Hepatocyte (in vitro differentiated cells): ENCODE data around the gene KCNQ5. TPM values are rescaled to one million over a fixed set of nuclear protein-coding genes. Genes with fewer than 3 reads are reported as not detected.

Experiments used
- DNase-seq: peaks from one replicate; pipeline ENCODE4 v3.0.0-alpha.2; 2016; ENCODE audit warnings: low spot score
- H2AFZ ChIP-seq: fragments of 200-600 bp; sonication (generic); 2 replicates; pipeline ENCODE4 v1.6.0; 2016; ENCODE audit warnings: antibody characterized with exemption, mild to moderate bottlenecking
- H3K27ac ChIP-seq: fragments of 200-600 bp; sonication (generic); 2 replicates; pipeline ENCODE4 v1.5.1; 2016; ENCODE audit warnings: mild to moderate bottlenecking
- H3K27me3 ChIP-seq: fragments of 200-600 bp; sonication (generic); 2 replicates; pipeline ENCODE4 v1.6.1; 2016
- H3K36me3 ChIP-seq: fragments of 200-600 bp; sonication (generic); replicated peaks from 2 replicates; pipeline ENCODE4 v1.5.1; 2016; ENCODE audit warnings: low read depth; ENCODE audit not compliant: insufficient read depth
- H3K4me1 ChIP-seq: fragments of 200-600 bp; sonication (generic); 2 replicates; pipeline ENCODE4 v1.5.1; 2016; ENCODE audit warnings: mild to moderate bottlenecking, moderate library complexity; ENCODE audit not compliant: insufficient read depth
- H3K4me2 ChIP-seq: fragments of 200-600 bp; sonication (generic); 2 replicates; pipeline ENCODE4 v1.6.0; 2016
- H3K4me3 ChIP-seq: fragments of 200-600 bp; sonication (generic); 2 replicates; pipeline ENCODE4 v1.5.1; 2016; ENCODE audit warnings: mild to moderate bottlenecking
- H3K79me2 ChIP-seq: fragments of 200-600 bp; sonication (generic); 2 replicates; pipeline ENCODE4 v1.6.0; 2017; ENCODE audit warnings: mild to moderate bottlenecking
- H3K9me2 ChIP-seq: fragments of 200-600 bp; sonication (generic); replicated peaks from 2 replicates; pipeline ENCODE4 v1.6.0; 2017; ENCODE audit warnings: mild to moderate bottlenecking; ENCODE audit not compliant: insufficient read depth
- H3K9me3 ChIP-seq: fragments of 200-600 bp; sonication (generic); 2 replicates; pipeline ENCODE4 v1.5.1; 2016; ENCODE audit warnings: low read depth, mild to moderate bottlenecking
- H4K20me1 ChIP-seq: fragments of 200-600 bp; sonication (generic); 2 replicates; pipeline ENCODE4 v1.6.0; 2016; ENCODE audit warnings: mild to moderate bottlenecking; ENCODE audit not compliant: insufficient read depth, poor library complexity, severe bottlenecking
- EZH2 ChIP-seq: fragments of 200-600 bp; sonication (generic); IDR thresholded peaks from 2 replicates; pipeline ENCODE4 v1.6.1; 2016; ENCODE audit warnings: antibody characterized with exemption, mild to moderate bottlenecking, borderline replicate concordance
- EZH2phosphoT487 ChIP-seq: fragments of 200-600 bp; sonication (generic); IDR thresholded peaks from one replicate; pipeline ENCODE4 v1.6.1; 2018; ENCODE audit warnings: antibody characterized with exemption, mild to moderate bottlenecking, low read depth, moderate library complexity; ENCODE audit not compliant: unreplicated experiment, severe bottlenecking
- WGBS: methylation state at CpG from one replicate; pipeline ENCODE4 v1.1.6; 2016; ENCODE audit warnings: low lambda C conversion rate; ENCODE audit errors: missing lambda C conversion rate; 5-methylcytosine and 5-hydroxymethylcytosine counted together
- polyA plus RNA-seq: library from polyadenylated mRNA; unstranded; fragments of >200 nt; fragmentation: Nextera tagmentation; extraction: Ambion mirVana; gene quantifications from 2 replicates; pipeline ENCODE4 v1.2.1, GENCODE V29; 2016
- total RNA-seq: library from RNA; depleted of rRNA; stranded (reverse); fragments of >200 nt; gene quantifications from 2 replicates; pipeline ENCODE4 v1.2.3, GENCODE V29; 2014
- TF ChIP-seq, protein P1 (sequence below): fragments of 200-600 bp; sonication (generic); IDR thresholded peaks from 2 replicates; pipeline ENCODE4 v1.5.1; 2016; ENCODE audit warnings: antibody characterized with exemption, mild to moderate bottlenecking; ENCODE audit not compliant: poor library complexity

Gene KCNQ5
- total and polyA plus RNA-seq, 2 experiments from 2014 or later: 1.6 to 2.0 TPM

DNA sequence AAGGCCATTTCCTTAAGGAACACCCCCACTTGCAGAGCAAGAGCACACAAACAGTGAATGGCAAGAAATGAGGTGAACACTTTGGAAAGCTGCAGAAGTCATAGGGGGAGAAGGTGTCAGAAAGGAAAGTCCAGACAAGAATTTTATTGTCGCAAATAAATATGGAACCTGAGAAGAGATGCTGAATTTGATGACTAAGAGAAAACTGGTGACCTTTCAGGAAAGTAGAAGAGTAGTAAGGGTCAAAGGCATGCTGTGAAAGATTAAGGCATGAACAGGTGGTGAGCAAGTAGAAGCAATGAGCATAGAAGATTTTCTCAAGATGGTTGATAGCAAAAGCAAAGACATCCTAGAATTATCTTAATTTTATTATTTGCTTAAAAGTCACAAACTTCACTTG, 194.2 kb downstream of the KCNQ5 start:
- Histone ChIP-seq H2AFZ (no peak overlapping the region), H3K36me3 (no peaks in the 10 kb centered on the region), H3K27ac (no peak overlapping the region), H3K9me2 (no peaks in the 10 kb centered on the region), H3K9me3 (no peaks in the 10 kb centered on the region), H3K79me2 (no peaks in the 10 kb centered on the region), H3K4me2 (no peak overlapping the region), H3K4me1 (no peaks in the 10 kb centered on the region), H3K4me3 (no peak overlapping the region), H3K27me3 (no peaks in the 10 kb centered on the region), H4K20me1 (no peaks in the 10 kb centered on the region)
- 97% methylated on average over 1 of the region's 1 CpG for WGBS
- TF ChIP-seq EZH2phosphoT487 (no peak), EZH2 (no peak)
- TF ChIP-seq, protein P1, sequence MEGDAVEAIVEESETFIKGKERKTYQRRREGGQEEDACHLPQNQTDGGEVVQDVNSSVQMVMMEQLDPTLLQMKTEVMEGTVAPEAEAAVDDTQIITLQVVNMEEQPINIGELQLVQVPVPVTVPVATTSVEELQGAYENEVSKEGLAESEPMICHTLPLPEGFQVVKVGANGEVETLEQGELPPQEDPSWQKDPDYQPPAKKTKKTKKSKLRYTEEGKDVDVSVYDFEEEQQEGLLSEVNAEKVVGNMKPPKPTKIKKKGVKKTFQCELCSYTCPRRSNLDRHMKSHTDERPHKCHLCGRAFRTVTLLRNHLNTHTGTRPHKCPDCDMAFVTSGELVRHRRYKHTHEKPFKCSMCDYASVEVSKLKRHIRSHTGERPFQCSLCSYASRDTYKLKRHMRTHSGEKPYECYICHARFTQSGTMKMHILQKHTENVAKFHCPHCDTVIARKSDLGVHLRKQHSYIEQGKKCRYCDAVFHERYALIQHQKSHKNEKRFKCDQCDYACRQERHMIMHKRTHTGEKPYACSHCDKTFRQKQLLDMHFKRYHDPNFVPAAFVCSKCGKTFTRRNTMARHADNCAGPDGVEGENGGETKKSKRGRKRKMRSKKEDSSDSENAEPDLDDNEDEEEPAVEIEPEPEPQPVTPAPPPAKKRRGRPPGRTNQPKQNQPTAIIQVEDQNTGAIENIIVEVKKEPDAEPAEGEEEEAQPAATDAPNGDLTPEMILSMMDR: no peak
- DNase-seq: no peak

DNA sequence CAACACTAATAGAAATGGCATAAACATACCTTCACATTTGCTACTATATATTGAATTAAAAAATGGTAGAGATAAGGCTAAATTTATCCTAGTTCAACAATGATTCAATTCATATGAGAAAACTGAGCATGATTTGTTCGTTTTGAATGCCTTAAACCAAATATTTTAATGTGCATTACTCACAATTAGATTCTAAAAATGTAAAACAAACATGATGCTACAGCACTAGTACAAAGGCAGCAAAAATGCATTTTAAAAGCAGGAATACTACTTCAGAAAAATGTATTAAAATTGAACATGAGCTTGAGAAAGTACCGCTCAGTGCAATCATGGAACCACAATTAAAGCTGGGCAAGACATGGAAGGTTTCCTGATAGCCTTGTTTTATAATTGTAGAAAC, 195.3 kb downstream of the KCNQ5 start:
- H3K4me2 ChIP-seq: no peak overlapping the region
- no peaks in the 10 kb centered on the region for H3K4me1 ChIP-seq
- H2AFZ ChIP-seq: no peak overlapping the region
- no peaks in the 10 kb centered on the region for H3K79me2 ChIP-seq
- H3K36me3 ChIP-seq: no peaks in the 10 kb centered on the region
- no peak overlapping the region for H3K4me3 ChIP-seq
- no peaks in the 10 kb centered on the region for H3K27me3 ChIP-seq
- H4K20me1 ChIP-seq: no peaks in the 10 kb centered on the region
- H3K27ac ChIP-seq: no peak overlapping the region
- no peak for DNase-seq
- 80% methylated on average over 2 of the region's 2 CpGs for WGBS
- no peak for TF ChIP-seq EZH2
- TF ChIP-seq, protein P1: no peak
- no peak for TF ChIP-seq EZH2phosphoT487
- H3K9me2 ChIP-seq: no peaks in the 10 kb centered on the region
- H3K9me3 ChIP-seq: no peaks in the 10 kb centered on the region

DNA sequence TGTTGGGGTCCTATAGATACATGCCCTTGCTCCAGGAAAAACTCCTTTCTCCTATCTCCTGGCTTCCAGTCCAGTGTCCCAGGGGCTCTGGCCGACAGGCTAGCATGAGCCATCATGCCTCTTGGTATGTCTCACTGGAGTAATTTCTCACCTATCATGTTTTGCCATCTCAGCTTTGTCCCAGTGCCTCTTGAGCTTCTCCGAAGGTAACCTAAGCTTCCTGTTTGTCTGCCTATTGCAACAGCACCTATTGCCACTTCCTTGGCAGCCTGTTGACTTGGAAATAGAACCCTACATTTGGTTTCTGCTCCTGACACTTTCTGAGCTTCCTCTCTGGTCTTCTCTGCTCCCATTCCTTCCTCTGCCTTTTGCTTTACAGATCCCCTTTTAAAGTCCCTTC, 197.7 kb downstream of the KCNQ5 start:
- TF ChIP-seq EZH2 (no peak), EZH2phosphoT487 (no peak)
- TF ChIP-seq, protein P1: no peak
- Histone ChIP-seq H3K79me2 (no peaks in the 10 kb centered on the region), H3K4me2 (no peak overlapping the region), H4K20me1 (no peaks in the 10 kb centered on the region), H3K36me3 (no peaks in the 10 kb centered on the region), H3K4me1 (no peaks in the 10 kb centered on the region), H3K9me2 (no peaks in the 10 kb centered on the region), H3K9me3 (no peaks in the 10 kb centered on the region), H3K27ac (no peak overlapping the region), H2AFZ (no peak overlapping the region), H3K27me3 (no peaks in the 10 kb centered on the region), H3K4me3 (no peak overlapping the region)
- WGBS: 78% methylated on average over 2 of the region's 2 CpGs
- no peak for DNase-seq

DNA sequence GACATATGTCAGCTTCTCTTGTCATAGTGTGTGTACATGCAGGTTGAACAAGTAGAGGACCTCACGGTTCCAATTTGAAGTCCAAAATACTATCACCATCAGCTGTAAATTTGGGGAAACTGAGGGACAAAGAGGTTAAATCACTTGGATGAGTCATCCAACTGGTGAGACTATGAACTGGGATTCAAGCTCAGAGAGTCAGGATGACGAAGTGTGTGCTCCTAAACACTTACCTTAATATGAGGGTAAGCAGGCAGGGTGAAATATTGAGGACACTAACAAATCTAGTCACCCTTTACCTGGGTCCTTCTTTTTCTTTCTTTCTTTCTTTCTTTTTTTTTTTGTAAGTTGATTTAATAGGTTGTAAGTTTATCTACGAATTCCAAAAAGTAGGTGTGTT, 198.3 kb downstream of the KCNQ5 start:
- Histone ChIP-seq H4K20me1 (no peaks in the 10 kb centered on the region), H3K4me1 (no peaks in the 10 kb centered on the region), H3K79me2 (no peaks in the 10 kb centered on the region), H2AFZ (no peak overlapping the region), H3K27me3 (no peaks in the 10 kb centered on the region), H3K4me2 (no peak overlapping the region), H3K9me2 (no peaks in the 10 kb centered on the region), H3K36me3 (no peaks in the 10 kb centered on the region), H3K27ac (no peak overlapping the region), H3K4me3 (no peak overlapping the region), H3K9me3 (no peaks in the 10 kb centered on the region)
- TF ChIP-seq EZH2phosphoT487 (no peak), EZH2 (no peak)
- TF ChIP-seq, protein P1: no peak
- DNase-seq: no peak
- 78% methylated on average over 3 of the region's 3 CpGs for WGBS
